HepG2 (cell line): ENCODE data around the gene GLYATL3. TPM values are rescaled to one million over a fixed set of nuclear protein-coding genes. Genes with fewer than 3 reads are reported as not detected.
A peak's percentile ranks its signal among the peaks of the same experiment; 100 is the strongest.

Experiments used
- AGO1 ChIP-seq: fragments of 200-400 bp; formaldehyde crosslinking; IDR thresholded peaks from 2 replicates; pipeline ENCODE4 v1.6.1; 2017; ENCODE audit warnings: mild to moderate bottlenecking, low read depth, low read length, moderate library complexity; ENCODE audit not compliant: poor library complexity, severe bottlenecking
- CBFB ChIP-seq: sonication (generic); formaldehyde crosslinking; IDR thresholded peaks from 2 replicates; pipeline ENCODE4 v1.4.0; 2020; ENCODE audit warnings: missing genetic modification reagents
- CREM ChIP-seq, 2 experiments: sonication (generic) in 1 of 2; formaldehyde crosslinking in 1 of 2; IDR thresholded peaks; 2 replicates each; pipeline versions ENCODE4 v1.4.0 to v1.6.1; 2016 to 2020; ENCODE audit warnings: antibody characterized with exemption in 1 of 2, mild to moderate bottlenecking in 1 of 2, missing genetic modification reagents in 1 of 2
- GLI4 ChIP-seq: sonication (generic); formaldehyde crosslinking; IDR thresholded peaks from 2 replicates; pipeline ENCODE4 v1.5.1; 2020; ENCODE audit warnings: missing genetic modification reagents, mild to moderate bottlenecking, moderate library complexity, borderline replicate concordance
- JUND ChIP-seq: sonication (generic); formaldehyde crosslinking; IDR thresholded peaks from 2 replicates; pipeline ENCODE4 v1.8.0; 2022; ENCODE audit warnings: mild to moderate bottlenecking, missing genetic modification reagents
- KDM4B ChIP-seq: sonication (generic); formaldehyde crosslinking; IDR thresholded peaks from 2 replicates; pipeline ENCODE4 v1.4.0; 2020; ENCODE audit warnings: missing genetic modification reagents
- MBD4 ChIP-seq: IDR thresholded peaks from 2 replicates; pipeline ENCODE4 v1.6.1; 2012; ENCODE audit warnings: low read length, inconsistent platforms, borderline replicate concordance
- NPAS2 ChIP-seq: sonication (generic); formaldehyde crosslinking; IDR thresholded peaks from 2 replicates; pipeline ENCODE4 v1.8.0; 2022; ENCODE audit warnings: mild to moderate bottlenecking, missing genetic modification reagents, borderline replicate concordance
- PBX2 ChIP-seq: IDR thresholded peaks from 2 replicates; pipeline ENCODE4 v1.6.1; 2016; ENCODE audit warnings: control low read depth
- PHB2 ChIP-seq: fragments of 450-650 bp; IDR thresholded peaks from 2 replicates; pipeline ENCODE4 v1.6.1; 2018; ENCODE audit not compliant: partially characterized antibody
- RARA ChIP-seq: IDR thresholded peaks from 2 replicates; pipeline ENCODE4 v1.6.1; 2016; ENCODE audit warnings: missing genetic modification reagents, missing compliant biosample characterization
- TOPORS ChIP-seq: sonication (generic); formaldehyde crosslinking; IDR thresholded peaks from 2 replicates; pipeline ENCODE4 v1.8.0; 2023; ENCODE audit warnings: mild to moderate bottlenecking, missing genetic modification reagents
- XRCC5 ChIP-seq: fragments of 200-400 bp; formaldehyde crosslinking; optimal IDR thresholded peaks from 2 replicates; pipeline ENCODE3; 2017; ENCODE audit warnings: mild to moderate bottlenecking, low read length
- ZFP41 ChIP-seq: sonication (generic); formaldehyde crosslinking; IDR thresholded peaks from 2 replicates; pipeline ENCODE4 v1.4.0; 2020; ENCODE audit warnings: mild to moderate bottlenecking, missing genetic modification reagents, borderline replicate concordance
- ZNF256 ChIP-seq: sonication (generic); formaldehyde crosslinking; conservative IDR thresholded peaks from 2 replicates; pipeline ENCODE4 v1.4.0; 2020; ENCODE audit warnings: missing genetic modification reagents
- ZNF382 ChIP-seq: sonication (generic); formaldehyde crosslinking; IDR thresholded peaks from 2 replicates; pipeline ENCODE4 v1.5.0; 2020; ENCODE audit warnings: missing genetic modification reagents, mild to moderate bottlenecking, borderline replicate concordance
- ZNF557 ChIP-seq: sonication (generic); formaldehyde crosslinking; IDR thresholded peaks from 2 replicates; pipeline ENCODE4 v1.4.0; 2020; ENCODE audit warnings: missing genetic modification reagents
- ZNF564 ChIP-seq: sonication (generic); formaldehyde crosslinking; IDR thresholded peaks from 2 replicates; pipeline ENCODE4 v1.8.1; 2023; ENCODE audit warnings: mild to moderate bottlenecking, missing genetic modification reagents
- ZNF709 ChIP-seq: sonication (generic); formaldehyde crosslinking; IDR thresholded peaks from 2 replicates; pipeline ENCODE4 v1.5.0; 2020; ENCODE audit warnings: mild to moderate bottlenecking, missing genetic modification reagents
- ZNF746 ChIP-seq: sonication (generic); formaldehyde crosslinking; IDR thresholded peaks from 2 replicates; pipeline ENCODE4 v1.8.0; 2022; ENCODE audit warnings: mild to moderate bottlenecking, missing genetic modification reagents
- ZSCAN31 ChIP-seq: sonication (generic); formaldehyde crosslinking; IDR thresholded peaks from 2 replicates; pipeline ENCODE4 v1.5.0; 2020; ENCODE audit warnings: low read depth, mild to moderate bottlenecking, missing genetic modification reagents
- polyA plus RNA-seq, 8 experiments: library from polyadenylated mRNA; depleted of rRNA in 3 of 8; stranded (reverse) in 7 of 8; unstranded in 1 of 8; fragments of >200 nt; fragmentation: Illumina TruSeq in 4 of 8; extraction: Trizol in 4 of 8; gene quantifications; 2 replicates each; pipeline versions ENCODE4 v1.2.1 to v1.2.3, GENCODE V29; 2011 to 2016; ENCODE audit warnings: low read depth in 4 of 8, missing spikeins in 1 of 8, mixed read lengths in 1 of 8; ENCODE audit not compliant: insufficient read depth in 1 of 8
- total RNA-seq, 5 experiments: library from RNA; depleted of rRNA; stranded (reverse); fragments of >200 nt; fragmentation: Illumina TruSeq; extraction: Trizol; gene quantifications; 2 replicates each; pipeline ENCODE4 v1.2.3, GENCODE V29; 2016; ENCODE audit warnings: low read depth in 1 of 5
- TF ChIP-seq, protein P1 (sequence below): sonication (generic); formaldehyde crosslinking; IDR thresholded peaks from 2 replicates; pipeline ENCODE4 v1.4.0; 2020; ENCODE audit warnings: mild to moderate bottlenecking, missing genetic modification reagents
- TF ChIP-seq, protein P2 (sequence below): sonication (generic); formaldehyde crosslinking; IDR thresholded peaks from 2 replicates; pipeline ENCODE4 v1.8.1; 2022; ENCODE audit warnings: mild to moderate bottlenecking, missing genetic modification reagents

Gene GLYATL3
- total and polyA plus RNA-seq, 2 of the 13 experiments (the other 11 are each of a cell fraction or from before 2014, with no cell fraction given) = 0.05 TPM; not detected in 1

DNA sequence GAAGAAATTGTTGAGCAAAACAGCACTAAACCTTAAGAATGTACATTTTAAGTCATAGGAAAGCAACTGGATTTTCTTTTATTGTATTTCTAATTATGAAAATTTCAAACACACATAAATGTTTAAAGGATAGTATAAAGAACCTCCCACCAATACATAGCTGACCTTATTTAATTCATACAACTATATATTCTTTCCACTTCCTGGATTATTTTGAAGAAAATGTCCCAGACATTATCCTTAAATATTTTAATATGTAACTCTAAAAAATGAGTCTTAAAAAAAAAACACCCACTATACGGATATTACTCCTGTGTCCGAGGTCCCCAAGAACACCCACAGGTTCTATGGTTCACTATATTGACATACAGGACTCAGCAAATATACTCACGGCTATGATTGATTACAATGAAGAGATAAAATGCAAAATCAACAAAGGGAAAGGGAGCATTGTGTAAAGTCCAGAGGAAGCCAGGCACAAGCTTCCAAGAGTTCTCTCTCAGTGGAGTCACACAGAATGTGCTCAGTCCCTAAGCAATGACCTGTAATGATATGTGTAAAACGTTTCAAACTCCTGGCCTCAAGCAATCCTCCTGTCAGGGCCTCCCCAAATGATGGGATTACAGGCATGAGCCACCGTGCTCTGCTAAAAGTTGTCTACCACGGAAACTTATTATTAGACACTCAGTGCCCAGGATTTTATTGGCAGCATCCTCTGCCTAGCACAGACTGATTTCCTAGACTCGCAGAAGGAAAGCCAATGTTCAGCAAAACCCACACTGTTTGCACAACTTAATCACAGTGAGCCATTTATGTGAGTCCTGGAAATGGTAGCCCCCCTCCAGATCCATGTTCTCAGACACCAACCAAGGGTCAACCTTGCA is 23.2 kb downstream of the GLYATL3 start (continued):
- TF ChIP-seq GLI4 (CRISPR knock-in tag) (peak; percentile 42; the same call in 1 of the 2 replicates), NPAS2 (no peak), ZNF557 (CRISPR knock-in tag) (no peak; the same call in 1 of the 2 replicates), JUND (CRISPR knock-in tag) (peak; percentile 79), KDM4B (CRISPR knock-in tag) (peak; percentile 44; the same call in 1 of the 2 replicates), ZSCAN31 (CRISPR knock-in tag) (peak; percentile 73), ZNF746 (CRISPR knock-in tag) (peak; percentile 75; the same call in 1 of the 2 replicates), ZNF256 (CRISPR knock-in tag) (no peak), ZFP41 (CRISPR knock-in tag) (no peak), AGO1 (no peak), TOPORS (CRISPR knock-in tag) (no peak), ZNF382 (CRISPR knock-in tag) (no peak), ZNF709 (CRISPR knock-in tag) (no peak), PHB2 (no peak), ZNF564 (CRISPR knock-in tag) (no peak), XRCC5 (peak; percentile 57), RARA (CRISPR knock-in tag) (peak; percentile 88), PBX2 (CRISPR knock-in tag) (peak; percentile 77), CBFB (CRISPR knock-in tag) (peak; percentile 67; the same call in 1 of the 2 replicates), CREM (IDR thresholded peaks at IDR 0.05) (peak; percentile 95), CREM (CRISPR knock-in tag; IDR thresholded peaks at IDR 0.05) (no peak), MBD4 (peak; percentile 88; the same call in 1 of the 2 replicates)
- TF ChIP-seq, protein P1, sequence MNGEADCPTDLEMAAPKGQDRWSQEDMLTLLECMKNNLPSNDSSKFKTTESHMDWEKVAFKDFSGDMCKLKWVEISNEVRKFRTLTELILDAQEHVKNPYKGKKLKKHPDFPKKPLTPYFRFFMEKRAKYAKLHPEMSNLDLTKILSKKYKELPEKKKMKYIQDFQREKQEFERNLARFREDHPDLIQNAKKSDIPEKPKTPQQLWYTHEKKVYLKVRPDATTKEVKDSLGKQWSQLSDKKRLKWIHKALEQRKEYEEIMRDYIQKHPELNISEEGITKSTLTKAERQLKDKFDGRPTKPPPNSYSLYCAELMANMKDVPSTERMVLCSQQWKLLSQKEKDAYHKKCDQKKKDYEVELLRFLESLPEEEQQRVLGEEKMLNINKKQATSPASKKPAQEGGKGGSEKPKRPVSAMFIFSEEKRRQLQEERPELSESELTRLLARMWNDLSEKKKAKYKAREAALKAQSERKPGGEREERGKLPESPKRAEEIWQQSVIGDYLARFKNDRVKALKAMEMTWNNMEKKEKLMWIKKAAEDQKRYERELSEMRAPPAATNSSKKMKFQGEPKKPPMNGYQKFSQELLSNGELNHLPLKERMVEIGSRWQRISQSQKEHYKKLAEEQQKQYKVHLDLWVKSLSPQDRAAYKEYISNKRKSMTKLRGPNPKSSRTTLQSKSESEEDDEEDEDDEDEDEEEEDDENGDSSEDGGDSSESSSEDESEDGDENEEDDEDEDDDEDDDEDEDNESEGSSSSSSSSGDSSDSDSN (CRISPR knock-in tag) = no peak
- TF ChIP-seq, protein P2, sequence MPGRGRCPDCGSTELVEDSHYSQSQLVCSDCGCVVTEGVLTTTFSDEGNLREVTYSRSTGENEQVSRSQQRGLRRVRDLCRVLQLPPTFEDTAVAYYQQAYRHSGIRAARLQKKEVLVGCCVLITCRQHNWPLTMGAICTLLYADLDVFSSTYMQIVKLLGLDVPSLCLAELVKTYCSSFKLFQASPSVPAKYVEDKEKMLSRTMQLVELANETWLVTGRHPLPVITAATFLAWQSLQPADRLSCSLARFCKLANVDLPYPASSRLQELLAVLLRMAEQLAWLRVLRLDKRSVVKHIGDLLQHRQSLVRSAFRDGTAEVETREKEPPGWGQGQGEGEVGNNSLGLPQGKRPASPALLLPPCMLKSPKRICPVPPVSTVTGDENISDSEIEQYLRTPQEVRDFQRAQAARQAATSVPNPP (CRISPR knock-in tag) = peak; percentile 81; the same call in 1 of the 2 replicates
